GM19240 (cell line): ENCODE results near the gene RBPJL.

Experiments
- DNase-seq: peaks from one replicate; pipeline ENCODE4 v3.0.0; 2011; ENCODE audit warnings: low spot score; ENCODE audit not compliant: insufficient read length

RBPJL gene

GRCh38 chr20:45359069-45359405, 52.4 kb downstream of the RBPJL start:
- no peak for DNase-seq

- DNase-seq, result no peak
Measured at GRCh38 chr20:45359406-45360148, 52.9 kb downstream of the RBPJL start.

GRCh38 chr20:45361793-45362192, 55.2 kb downstream of the RBPJL start:
- DNase-seq, result no peak

DNA sequence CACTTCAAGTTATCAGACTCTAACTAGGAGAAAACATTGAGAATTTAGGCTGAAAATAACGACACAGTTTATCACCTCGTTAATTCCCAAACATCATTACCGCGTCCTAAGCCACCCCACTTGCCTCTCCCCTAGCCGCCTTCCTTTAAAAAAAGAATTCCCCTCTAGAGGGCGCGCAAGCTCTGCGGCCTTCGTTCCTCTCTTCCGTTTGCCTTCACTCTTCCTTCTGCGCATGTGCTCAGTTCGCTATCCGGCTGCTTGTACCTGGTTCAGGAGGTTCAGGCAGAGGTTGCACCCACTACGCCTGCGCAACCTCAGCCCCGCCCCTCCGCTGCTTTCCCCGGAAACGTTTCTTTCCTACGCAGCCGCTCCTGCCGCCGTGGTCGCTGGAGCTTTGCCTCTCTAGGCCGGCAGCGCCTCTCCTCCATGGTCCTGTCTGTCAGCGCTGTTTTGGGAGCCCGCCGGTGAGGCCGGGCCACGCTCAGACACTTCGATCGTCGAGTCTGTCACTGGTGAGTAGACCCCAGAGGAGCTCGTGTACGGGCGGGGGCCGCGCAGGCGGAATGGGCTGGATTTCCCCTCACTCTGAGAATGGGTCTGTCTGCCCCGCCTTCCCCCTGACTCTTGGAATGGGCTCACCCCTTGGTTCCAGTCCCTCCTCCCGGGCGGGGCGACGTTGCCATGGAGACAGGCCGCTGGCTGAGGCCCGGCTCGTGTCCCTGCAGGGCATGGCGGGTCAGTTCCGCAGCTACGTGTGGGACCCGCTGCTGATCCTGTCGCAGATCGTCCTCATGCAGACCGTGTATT, 56.4 kb downstream of the RBPJL start, which contains the start of gene SYS1:
Gene SYS1 (plus strand): TSS at position 353 of the 807 bp plus-strand sequence. CDS start 376 bp downstream, at position 729.
- peak; percentile 75 for DNase-seq

GRCh38 chr20:45363611-45364492, 57.2 kb downstream of the RBPJL start:
- DNase-seq, result no peak

GRCh38 chr20:45365444-45365970, 58.9 kb downstream of the RBPJL start:
- no peak for DNase-seq

DNA sequence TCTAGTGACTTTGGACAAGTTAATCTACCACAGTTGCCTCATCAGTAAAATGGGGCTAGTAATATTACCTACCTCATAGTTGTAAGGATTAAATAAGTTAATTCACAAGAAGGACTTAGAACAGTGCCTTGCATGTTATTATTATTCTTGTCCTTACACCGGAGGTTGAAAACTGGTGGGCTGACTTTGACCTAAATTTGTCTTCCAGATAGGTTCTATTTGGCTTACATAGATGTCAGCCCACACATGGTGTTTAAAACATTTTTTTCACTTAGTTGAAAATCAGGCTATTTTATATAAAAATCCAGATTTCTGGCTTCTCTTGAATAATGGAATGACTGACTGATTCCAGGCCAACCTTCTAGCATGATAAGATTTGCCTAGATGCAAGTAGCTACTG, 59.6 kb downstream of the RBPJL start:
- no peak for DNase-seq

DNA sequence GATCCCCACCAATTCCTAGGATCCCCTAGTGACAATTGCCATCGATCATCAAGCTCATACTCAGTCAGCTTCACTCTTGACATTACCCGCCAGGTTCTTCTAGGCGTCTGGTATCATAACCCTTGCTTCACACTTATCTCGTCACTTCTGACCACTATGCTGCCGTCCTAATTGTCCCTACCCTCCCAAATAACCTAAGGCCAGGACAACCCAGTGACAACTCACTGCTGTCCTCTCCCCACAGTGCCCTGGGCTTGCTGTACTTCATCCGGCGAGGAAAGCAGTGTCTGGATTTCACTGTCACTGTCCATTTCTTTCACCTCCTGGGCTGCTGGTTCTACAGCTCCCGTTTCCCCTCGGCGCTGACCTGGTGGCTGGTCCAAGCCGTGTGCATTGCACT, 60.0 kb downstream of the RBPJL start:
- no peak for DNase-seq

GRCh38 chr20:45367126-45367525, 60.5 kb downstream of the RBPJL start:
- DNase-seq, result no peak
